Thyroid gland (tissue), 4 donors: ENCODE measurements around the gene RNF183.

Experiments used
- CTCF ChIP-seq, 6 experiments: fragments of 200-600 bp in 3 of 6; fragments of 450-650 bp in 3 of 6; sonication (generic) in 3 of 6; IDR thresholded peaks; one replicate each; pipeline ENCODE4 v1.5.1; 2016 to 2019; ENCODE audit warnings: antibody characterized with exemption in 6 of 6, mild to moderate bottlenecking in 2 of 6, inconsistent platforms in 1 of 6, moderate library complexity in 1 of 6
- POLR2A ChIP-seq, 2 donors: fragments of 450-650 bp; IDR thresholded peaks; one replicate each; pipeline ENCODE4 v1.6.1; 2017; ENCODE audit warnings: antibody characterized with exemption in 2 of 2, mild to moderate bottlenecking in 2 of 2, moderate library complexity in 1 of 2

DNA sequence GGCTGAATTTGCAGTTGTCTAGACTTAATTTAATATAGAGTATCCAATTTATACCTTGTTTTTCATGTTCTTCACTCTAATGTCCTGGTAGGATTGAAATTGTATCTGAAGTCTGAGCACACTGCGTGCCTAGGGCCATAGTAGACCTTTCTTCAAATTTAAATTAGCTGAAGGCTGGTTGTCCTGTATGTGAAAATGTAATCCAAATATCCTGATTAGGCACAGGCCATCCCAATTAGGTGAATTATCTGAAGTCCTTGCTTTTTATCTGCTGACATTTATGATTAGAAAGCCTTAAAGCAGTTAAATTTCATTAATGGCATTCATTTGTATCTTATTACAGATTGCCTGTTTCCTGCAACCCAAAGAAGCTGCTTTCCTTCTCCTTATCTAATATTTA lies 48.2 kb downstream of the RNF183 start:
- TF ChIP-seq CTCF (IDR thresholded peaks at IDR 0.05) (no peak), POLR2A (IDR thresholded peaks at IDR 0.05) (no peak)
